ENCODE results near the gene NDUFAF2.

Gene NDUFAF2

GRCh38 chr5:61198606-61199005 is 253.6 kb downstream of the NDUFAF2 start:
- H3K4me3 ChIP-seq (ENCODE audit: low read depth, low read length) = no peak overlapping the region
- TF ChIP-seq, protein P1, sequence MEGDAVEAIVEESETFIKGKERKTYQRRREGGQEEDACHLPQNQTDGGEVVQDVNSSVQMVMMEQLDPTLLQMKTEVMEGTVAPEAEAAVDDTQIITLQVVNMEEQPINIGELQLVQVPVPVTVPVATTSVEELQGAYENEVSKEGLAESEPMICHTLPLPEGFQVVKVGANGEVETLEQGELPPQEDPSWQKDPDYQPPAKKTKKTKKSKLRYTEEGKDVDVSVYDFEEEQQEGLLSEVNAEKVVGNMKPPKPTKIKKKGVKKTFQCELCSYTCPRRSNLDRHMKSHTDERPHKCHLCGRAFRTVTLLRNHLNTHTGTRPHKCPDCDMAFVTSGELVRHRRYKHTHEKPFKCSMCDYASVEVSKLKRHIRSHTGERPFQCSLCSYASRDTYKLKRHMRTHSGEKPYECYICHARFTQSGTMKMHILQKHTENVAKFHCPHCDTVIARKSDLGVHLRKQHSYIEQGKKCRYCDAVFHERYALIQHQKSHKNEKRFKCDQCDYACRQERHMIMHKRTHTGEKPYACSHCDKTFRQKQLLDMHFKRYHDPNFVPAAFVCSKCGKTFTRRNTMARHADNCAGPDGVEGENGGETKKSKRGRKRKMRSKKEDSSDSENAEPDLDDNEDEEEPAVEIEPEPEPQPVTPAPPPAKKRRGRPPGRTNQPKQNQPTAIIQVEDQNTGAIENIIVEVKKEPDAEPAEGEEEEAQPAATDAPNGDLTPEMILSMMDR (IDR thresholded peaks at IDR 0.05; ENCODE audit: borderline replicate concordance, insufficient read depth, low read depth, low read length) = no peak

DNA sequence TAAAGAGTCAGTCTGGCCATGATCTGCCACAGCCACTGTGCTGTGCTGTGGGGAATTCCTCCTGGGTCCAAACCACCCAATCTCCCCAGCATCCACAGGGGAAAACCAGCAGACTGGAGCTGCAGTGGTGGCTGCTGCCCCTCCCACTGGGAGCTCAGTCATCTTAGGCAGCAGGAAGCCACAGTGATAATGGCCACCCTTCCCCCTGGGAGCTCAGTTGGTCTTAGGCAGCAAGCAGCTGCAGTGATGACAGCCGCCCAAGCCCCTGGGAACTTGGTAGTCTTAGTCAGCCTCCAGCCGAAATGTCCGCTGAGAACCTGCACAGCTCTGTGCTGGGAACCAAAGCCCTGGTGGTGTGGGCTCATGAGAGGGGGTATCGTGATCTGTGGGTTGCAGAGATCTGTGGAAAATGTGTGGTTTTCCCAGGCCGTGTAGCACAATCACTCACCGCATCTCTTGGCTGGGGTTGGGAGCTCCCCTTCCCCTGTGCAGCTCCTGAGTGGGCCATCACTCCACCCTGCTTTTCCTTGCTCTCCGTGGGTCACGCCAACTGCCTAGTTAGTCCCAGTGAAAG is 255.7 kb downstream of the NDUFAF2 start:
- TF ChIP-seq, protein P1 (IDR thresholded peaks at IDR 0.05; ENCODE audit: borderline replicate concordance, insufficient read depth, low read depth, low read length) = no peak
- H3K4me3 ChIP-seq (ENCODE audit: low read depth, low read length) = no peak overlapping the region

DNA sequence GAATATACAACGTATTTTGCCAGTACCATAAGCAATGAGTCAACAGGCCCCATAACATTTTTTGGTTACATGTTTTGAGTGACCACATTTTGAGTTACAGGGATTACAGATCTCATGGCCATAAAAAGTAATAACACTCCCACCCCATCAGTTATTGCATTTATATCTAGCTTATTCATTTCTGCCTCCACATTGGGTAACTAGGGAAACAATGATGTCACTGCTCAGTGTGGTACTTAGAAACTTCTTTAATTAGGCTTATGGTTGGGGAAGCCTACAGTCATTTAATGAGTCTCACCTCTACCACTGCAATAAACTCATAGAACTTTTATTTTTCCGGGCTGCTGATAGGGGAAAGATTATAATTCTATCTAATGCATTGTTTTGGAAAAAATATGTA is 257.2 kb downstream of the NDUFAF2 start:
- TF ChIP-seq, protein P1 (IDR thresholded peaks at IDR 0.05; ENCODE audit: borderline replicate concordance, insufficient read depth, low read depth, low read length) = no peak
- H3K4me3 ChIP-seq (ENCODE audit: low read depth, low read length) = no peak overlapping the region

Data from GM12875 (cell line).